AG10803 (cell line): ENCODE measurements around the gene GRIK1.

Source experiments
- DNase-seq: peaks from one replicate; pipeline ENCODE4 v3.0.0; 2010; ENCODE audit warnings: low read depth
- H3K4me3 ChIP-seq: 2 replicates; pipeline ENCODE4 v1.5.1; 2011; ENCODE audit warnings: mild to moderate bottlenecking, low read length, control low read depth
- CTCF ChIP-seq: conservative IDR thresholded peaks from 2 replicates; pipeline ENCODE4 v1.5.1; 2011; ENCODE audit warnings: mild to moderate bottlenecking, low read length, control low read depth, inconsistent platforms

Gene GRIK1

GRCh38 chr21:29658934-29659203 is 280.9 kb downstream of the GRIK1 start:
- no peak for TF ChIP-seq CTCF

GRCh38 chr21:29658177-29658933 is 281.4 kb downstream of the GRIK1 start:
- TF ChIP-seq CTCF: no peak
- DNase-seq: no peak

More at GRCh38 chr21:29658934-29659203, 280.9 kb downstream of the GRIK1 start:
- no peak overlapping the region for H3K4me3 ChIP-seq
- no peak for DNase-seq

GRCh38 chr21:29657240-29657989 is 282.4 kb downstream of the GRIK1 start:
- no peak for TF ChIP-seq CTCF
- DNase-seq: no peak
- no peak overlapping the region for H3K4me3 ChIP-seq

More at GRCh38 chr21:29658177-29658933, 281.4 kb downstream of the GRIK1 start:
- no peak overlapping the region for H3K4me3 ChIP-seq

GRCh38 chr21:29656504-29657239 is 283.1 kb downstream of the GRIK1 start:
- peak; percentile 63 for DNase-seq
- no peak for TF ChIP-seq CTCF
- no peak overlapping the region for H3K4me3 ChIP-seq

- DNase-seq: no peak
- TF ChIP-seq CTCF: no peak
- H3K4me3 ChIP-seq: no peak overlapping the region
Observed at GRCh38 chr21:29655577-29655976, 284.2 kb downstream of the GRIK1 start.

- no peak for TF ChIP-seq CTCF
Observed at GRCh38 chr21:29654855-29655254, 284.9 kb downstream of the GRIK1 start.

More at GRCh38 chr21:29654855-29655254, 284.9 kb downstream of the GRIK1 start:
- H3K4me3 ChIP-seq: no peak overlapping the region
- DNase-seq: no peak
